Posterior vena cava (tissue), 2 donors: ENCODE data around the gene ST8SIA4. TPM values are rescaled to one million over a fixed set of nuclear protein-coding genes. Genes with fewer than 3 reads are reported as not detected.
"Not testable (repeated sequence)": the region's sequence is repeated elsewhere in the genome, so short reads cannot be mapped to it uniquely, and the experiment has no call there.

Experiments used
- DNase-seq: peaks from one replicate; pipeline ENCODE4 v3.0.0-alpha.2; 2020; ENCODE audit warnings: low spot score
- intact Hi-C, 2 donors: fragments of 100-400 bp; cut with DNase I; formaldehyde crosslinking; loops; one replicate each; pipeline versions ENCODE4 v1.14.1 to v1.14.2; 2022 to 2023
- total RNA-seq, 2 donors: library from RNA; stranded (reverse); fragmentation: NEBNext Ultra II Directional; extraction: Animal tissue kit (Norgen Biotek cat#: 25700); gene quantifications; one replicate each; pipeline ENCODE4 v1.2.1, GENCODE V29; 2021
- donor health status: DM: yes; HTN: yes; CAD: no.
- donor health status: DM: yes; HTN: yes; CAD: no.

ST8SIA4 gene
- total RNA-seq, 2 donors from 2014 or later, result 5.6 to 13.6 TPM

DNA sequence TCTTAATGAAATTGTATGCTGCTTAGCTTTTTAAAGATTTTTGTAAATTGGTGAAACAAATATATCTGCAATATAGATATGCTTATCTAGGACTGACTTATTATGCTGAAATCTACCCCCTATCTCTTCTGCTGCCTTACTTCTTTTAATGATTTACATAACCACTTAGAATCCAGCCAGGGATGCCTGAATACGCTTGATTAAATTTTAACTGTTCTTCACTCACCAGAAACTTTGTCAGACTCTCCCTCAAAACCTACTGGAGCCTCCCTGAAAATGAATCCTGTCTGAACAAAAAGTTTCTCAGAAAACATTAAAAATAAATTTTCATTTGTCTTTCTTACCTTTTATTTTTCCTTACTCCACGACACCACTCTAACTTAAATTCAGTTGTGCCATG is 111.7 kb downstream of the ST8SIA4 start:
- no peak for DNase-seq
- intact Hi-C loops, result no loop called here

GRCh38 chr5:100790951-100791350 is 112.1 kb downstream of the ST8SIA4 start:
- no peak for DNase-seq
- intact Hi-C loops, result no loop called here

GRCh38 chr5:100790170-100790665 is 112.9 kb downstream of the ST8SIA4 start:
- intact Hi-C loops, result no loop called here

GRCh38 chr5:100789694-100790093 is 113.4 kb downstream of the ST8SIA4 start:
- no peak for DNase-seq
- intact Hi-C loops, result no loop called here

More at GRCh38 chr5:100790170-100790665, 112.9 kb downstream of the ST8SIA4 start:
- DNase-seq, result no peak

DNA sequence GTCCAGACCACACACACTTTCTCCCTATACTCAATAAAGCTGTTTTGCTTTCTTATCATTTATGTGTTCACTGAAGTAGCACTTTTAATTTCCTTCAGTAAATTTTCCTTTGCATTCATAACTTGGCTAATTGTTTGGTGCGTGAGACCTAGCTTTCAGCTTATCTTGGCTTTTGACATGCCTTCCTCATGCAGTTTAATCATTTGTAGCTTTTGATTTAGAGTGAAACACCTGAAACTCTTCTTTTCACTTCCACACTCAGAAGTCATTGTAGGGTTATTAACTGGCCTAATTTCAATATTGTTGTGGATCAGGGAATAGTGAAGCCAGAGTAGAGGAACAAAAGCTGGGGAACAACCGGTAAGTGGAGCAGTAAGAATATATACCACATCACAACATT is 114.7 kb downstream of the ST8SIA4 start:
- intact Hi-C loops, result no loop called here
- no peak for DNase-seq

DNA sequence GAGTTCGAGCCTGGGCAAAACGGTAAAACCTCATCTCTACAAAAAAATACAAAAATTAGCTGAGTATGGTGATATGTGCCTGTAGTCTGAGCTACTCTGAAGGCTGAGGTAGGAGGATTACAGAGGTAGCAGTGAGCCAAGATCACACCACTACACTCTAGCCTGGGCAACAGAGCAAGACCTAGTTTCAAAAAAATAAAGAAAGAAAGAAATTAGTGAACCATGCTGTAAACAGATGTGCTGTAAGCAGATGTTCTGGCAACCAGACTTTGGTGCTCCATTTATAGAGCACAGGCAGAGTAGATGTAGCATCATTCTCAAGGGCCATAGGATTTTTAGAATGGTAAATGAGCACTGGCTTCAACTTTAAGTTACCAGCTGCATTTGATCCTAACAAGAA is 115.4 kb downstream of the ST8SIA4 start:
- intact Hi-C loops, result no loop called here
- no peak for DNase-seq

DNA sequence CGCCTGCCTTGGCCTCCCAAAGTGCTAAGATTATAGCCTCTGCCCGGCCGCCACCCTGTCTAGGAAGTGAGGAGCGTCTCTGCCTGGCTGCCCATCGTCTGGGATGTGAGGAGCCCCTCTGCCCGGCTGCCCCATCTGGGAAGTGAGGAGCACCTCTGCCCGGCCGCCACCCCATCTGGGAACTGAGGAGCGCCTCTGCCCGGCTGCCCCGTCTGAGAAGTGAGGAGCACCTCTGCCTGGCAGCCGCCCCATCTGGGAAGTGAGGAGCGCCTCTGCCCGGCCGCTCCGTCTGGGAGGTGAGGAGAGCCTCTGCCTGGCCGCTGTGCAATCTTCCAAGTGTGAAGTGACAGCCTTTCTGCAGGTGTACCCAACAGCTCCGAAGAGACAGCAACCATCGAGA is 117.5 kb downstream of the ST8SIA4 start:
- intact Hi-C loops, DNase-seq: not testable (repeated sequence)

DNA sequence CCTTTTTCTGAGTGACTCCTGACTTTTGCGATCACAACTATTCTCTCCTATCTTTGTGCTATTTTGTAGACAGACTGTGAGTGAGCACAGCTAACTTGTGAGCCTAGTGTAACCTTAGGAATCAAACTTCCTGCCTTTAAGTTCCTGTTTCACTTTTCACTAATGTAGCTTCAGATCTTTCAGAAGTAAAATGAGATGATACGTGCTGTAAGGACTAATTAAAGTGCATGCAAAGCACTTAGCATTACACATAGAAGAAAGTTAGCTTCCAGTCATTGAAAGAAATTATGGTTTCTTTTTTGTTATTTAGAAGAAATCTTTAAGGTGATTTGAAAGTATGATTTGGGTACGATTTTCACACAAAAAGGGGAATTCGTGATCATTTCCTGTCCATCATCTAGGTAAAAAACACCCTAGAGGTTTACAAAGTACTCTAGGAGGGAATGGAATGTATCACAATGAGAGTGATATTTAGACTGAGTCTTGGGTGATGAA is 122.7 kb downstream of the ST8SIA4 start:
- no peak for DNase-seq
- intact Hi-C loops, result no loop called here

DNA sequence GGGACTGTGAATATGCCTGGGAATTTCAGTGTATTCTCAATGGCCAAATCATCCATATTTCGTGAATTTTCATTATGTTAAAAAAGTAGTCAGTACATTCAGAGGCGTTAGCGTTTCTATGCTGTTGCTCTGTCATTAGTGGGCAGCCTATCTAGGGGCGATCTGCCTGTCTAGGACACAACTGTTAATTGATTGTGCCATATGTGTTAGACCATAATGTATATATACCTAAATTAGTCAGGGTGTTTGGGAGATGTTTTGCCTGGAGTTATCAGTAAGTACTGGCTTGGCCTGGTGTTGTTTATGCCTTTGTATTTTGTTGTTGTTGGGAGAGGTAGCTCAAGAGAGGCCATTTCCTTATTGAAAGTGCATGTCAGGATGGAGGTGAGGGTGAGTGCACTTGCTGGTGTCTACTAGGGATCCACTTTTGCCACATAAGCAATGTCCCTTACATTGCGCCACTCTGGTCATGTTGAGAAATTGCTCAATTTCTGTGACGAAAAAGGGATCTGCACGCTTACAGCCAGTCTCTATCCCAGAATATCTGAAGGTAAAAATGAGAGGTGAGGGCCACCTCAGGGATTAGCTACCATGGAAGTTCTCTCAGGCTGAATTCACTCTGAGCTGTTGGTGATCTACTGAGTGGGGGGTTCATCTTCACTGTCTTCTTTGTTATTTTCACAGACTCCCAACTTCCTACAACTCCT is 123.3 kb downstream of the ST8SIA4 start:
- intact Hi-C loops, result no loop called here
- DNase-seq, result no peak

- DNase-seq, result no peak
These were observed 125.3 kb downstream of the ST8SIA4 start for GRCh38 chr5:100777680-100778300.

GRCh38 chr5:100775533-100775855 is 127.6 kb downstream of the ST8SIA4 start:
- intact Hi-C loops, result no loop called here
- no peak for DNase-seq

More at GRCh38 chr5:100777680-100778300, 125.3 kb downstream of the ST8SIA4 start:
- intact Hi-C loops, result no loop called here

DNA sequence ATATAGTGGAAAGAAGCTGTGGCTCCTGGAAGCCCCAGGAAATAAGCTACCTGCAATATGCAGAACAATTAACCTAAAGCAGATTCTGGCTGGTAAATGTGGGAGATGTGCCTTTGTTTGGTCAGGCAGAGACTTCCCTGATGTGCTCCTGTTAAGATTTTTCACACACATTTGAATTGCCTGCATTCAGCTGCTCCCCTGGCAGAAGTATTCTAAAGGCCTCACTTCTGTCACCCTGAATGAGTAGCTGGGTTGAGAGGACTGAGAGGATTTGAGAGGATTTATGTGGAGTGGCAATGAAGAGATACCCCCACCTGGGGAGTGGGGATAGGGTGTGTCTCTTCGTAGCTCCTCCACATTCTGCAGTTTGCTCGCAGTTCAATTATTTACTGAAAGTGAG is 130.5 kb downstream of the ST8SIA4 start:
- intact Hi-C loops, result no loop called here
- no peak for DNase-seq

GRCh38 chr5:100772006-100772405 is 131.1 kb downstream of the ST8SIA4 start:
- intact Hi-C loops, result no loop called here
- DNase-seq, result no peak

DNA sequence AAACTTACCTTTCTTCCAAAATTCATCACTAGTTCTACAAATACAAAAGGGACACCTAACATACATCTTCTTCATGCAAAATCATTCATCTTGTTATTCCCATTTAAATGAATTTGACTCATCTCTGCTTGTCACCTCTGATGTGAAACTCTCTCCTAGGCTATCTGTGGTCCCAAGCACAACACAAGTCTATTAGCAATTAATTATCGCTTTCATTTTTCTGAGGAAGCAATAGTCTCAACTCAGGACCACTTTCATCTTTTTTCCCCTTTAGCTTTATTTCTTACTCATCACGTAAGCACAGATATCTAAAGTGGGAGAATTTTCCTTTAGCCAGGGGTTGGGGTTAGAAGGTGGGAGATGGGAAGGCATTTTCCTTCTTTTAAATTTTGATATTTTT is 131.9 kb downstream of the ST8SIA4 start:
- intact Hi-C loops, result no loop called here

DNA sequence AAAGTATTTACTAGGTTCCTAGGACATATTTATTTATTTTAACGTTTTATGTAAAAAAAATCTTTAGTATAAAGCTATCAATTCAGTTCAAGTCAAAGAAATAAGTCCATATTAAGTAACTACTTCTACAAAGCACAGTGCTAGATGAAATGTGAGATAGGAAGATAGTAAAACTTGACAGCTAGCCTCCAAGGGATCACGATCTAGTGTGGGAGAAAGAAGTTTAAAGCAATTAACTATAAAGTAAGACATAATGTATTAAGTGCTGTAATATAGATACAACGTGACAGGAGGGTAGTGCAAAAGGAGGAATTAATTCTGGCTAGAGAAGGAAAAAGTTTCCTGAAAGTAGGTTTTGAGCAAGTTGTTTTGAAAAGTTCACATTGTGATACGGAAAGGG is 134.9 kb downstream of the ST8SIA4 start:
- intact Hi-C loops, result no loop called here
- no peak for DNase-seq

More for the DNA sequence above, 131.9 kb downstream of the ST8SIA4 start:
- no peak for DNase-seq

- no peak for DNase-seq
- intact Hi-C loops, result no loop called here
These were observed 140.1 kb downstream of the ST8SIA4 start for GRCh38 chr5:100762995-100763394.

GRCh38 chr5:100762108-100762507 is 141.0 kb downstream of the ST8SIA4 start:
- no peak for DNase-seq
- intact Hi-C loops, result no loop called here

GRCh38 chr5:100761192-100761591 is 141.9 kb downstream of the ST8SIA4 start:
- intact Hi-C loops, result no loop called here
- no peak for DNase-seq

DNA sequence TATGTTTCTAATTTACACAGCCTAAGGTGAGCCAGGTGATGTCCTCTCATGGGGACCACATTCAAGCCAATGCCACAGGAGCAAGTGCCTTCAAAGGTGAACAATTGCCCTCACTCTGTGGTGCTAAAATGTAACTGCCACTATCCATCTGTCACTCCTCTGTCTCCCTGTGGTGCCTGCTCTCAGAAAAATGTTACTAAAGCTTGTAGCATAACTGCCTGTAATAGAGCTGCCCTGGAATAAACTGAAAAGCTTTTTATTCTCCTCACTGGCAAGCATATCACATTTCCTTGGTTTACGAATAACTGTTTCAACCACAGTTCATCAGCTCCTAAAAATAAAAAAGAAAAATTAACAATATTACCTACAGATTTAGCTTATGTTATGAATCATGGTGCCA is 142.4 kb downstream of the ST8SIA4 start:
- intact Hi-C loops, result no loop called here
- DNase-seq, result no peak

DNA sequence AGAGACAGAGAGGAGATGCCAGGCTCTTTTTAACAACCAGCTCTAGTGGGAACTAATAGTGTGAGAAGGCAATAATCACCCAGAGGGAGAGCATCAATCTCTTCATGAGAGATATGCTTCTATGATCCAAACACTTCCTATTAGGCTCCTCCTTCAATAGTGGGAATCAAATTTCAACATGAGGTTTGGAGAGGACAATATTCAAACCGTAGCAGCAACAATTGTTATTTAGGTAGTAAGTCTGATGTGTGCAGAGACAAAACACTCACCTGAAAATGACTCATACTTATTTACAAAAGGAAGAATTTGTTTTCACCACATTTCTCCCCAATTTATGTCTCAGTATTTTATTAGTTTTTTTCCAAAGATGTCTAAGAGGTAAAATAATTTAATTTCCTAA is 144.3 kb downstream of the ST8SIA4 start:
- DNase-seq, result no peak
- intact Hi-C loops, result no loop called here

DNA sequence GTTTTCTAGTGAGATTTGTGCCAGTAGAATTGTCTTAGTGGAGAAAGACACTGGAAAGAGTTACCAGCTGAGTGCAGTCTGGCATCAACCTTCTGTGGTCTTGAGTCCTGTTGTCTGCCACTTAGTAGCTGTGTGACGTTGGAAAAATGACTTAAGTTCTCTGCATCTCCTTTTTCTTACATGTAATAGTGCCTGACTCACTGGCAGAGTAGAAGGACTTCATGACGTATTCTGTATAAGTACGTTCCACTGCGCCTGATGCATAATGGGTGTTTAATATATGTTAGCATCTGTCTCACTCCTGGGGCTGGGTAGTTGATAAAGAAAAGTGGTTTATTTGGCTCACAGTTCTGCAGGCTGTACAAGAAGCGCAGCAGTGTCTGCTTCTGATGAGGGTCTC is 144.8 kb downstream of the ST8SIA4 start:
- DNase-seq, result no peak
- intact Hi-C loops, result no loop called here
